Measurements from ENCODE around the gene BCAS3. TPM values are rescaled to one million over a fixed set of nuclear protein-coding genes. Genes with fewer than 3 reads are reported as not detected.

Gene BCAS3
- total RNA-seq, 1 experiment from 2014 or later: 26.3 TPM

- CTCF ChIA-PET: interaction anchor here (1.3 kb wide), 1 partner anchor 850 kb away, joined by 3 read pairs; no protein-coding TSS in a partner anchor
- intact Hi-C loops (cut with micrococcal nuclease): loop anchor here (5.0 to 10.0 kb wide), 3 partner anchors 278 to 1110 kb away; no protein-coding TSS in a partner anchor
- BruUV-seq (replicated peaks): no TSS peak
These were observed 47.0 kb downstream of the BCAS3 start for GRCh38 chr17:60724647-60725046.

More at GRCh38 chr17:60724647-60725046, 47.0 kb downstream of the BCAS3 start:
- Histone ChIP-seq H3K9me3 (ENCODE audit: control insufficient read depth in 1 of 2, insufficient read depth in 1 of 2, low read depth in 1 of 2, low read length in 2 of 2) (no peaks in the 10 kb centered on the region), H3K27ac (ENCODE audit: low read depth, low read length) (no peak overlapping the region), H2AFZ (ENCODE audit: low read depth, low read length, poor library complexity, severe bottlenecking) (no peak overlapping the region), H3K36me3 (ENCODE audit: control insufficient read depth in 1 of 2, insufficient read depth in 2 of 2, low read length in 2 of 2) (no peaks in the 10 kb centered on the region), H3K4me2 (ENCODE audit: low read length) (no peak overlapping the region), H3K4me1 (ENCODE audit: control insufficient read depth in 1 of 2, insufficient read depth in 2 of 2, low read length in 2 of 2) (no peaks in the 10 kb centered on the region), H3K9me2 (ENCODE audit: insufficient read depth) (no peaks in the 10 kb centered on the region), H4K20me1 (ENCODE audit: insufficient read depth) (no peaks in the 10 kb centered on the region), H3K4me3 (replicated peaks in 1 of 2; ENCODE audit: low read depth in 1 of 2, low read length in 2 of 2) (no peak overlapping the region), H3K79me2 (ENCODE audit: insufficient read depth, low read length) (no peaks in the 10 kb centered on the region), H3K27me3 (ENCODE audit: insufficient read depth, low read length) (no peaks in the 10 kb centered on the region), H3K9ac (ENCODE audit: low read length) (no peak overlapping the region)
- POLR2A ChIA-PET: no interaction called here
- no peak for DNase-seq (ENCODE audit: low read depth, low spot score)
- no peak for ATAC-seq
- RAD21 ChIA-PET (ENCODE audit: low non-redundant PET in 1 of 2, low total read pairs in 2 of 2, uncharacterized antibody in 2 of 2, unreplicated experiment in 2 of 2): interaction anchor here in 1 of 2 experiments (0.7 kb wide), 1 partner anchor 875 kb away, joined by 5 read pairs; no protein-coding TSS in a partner anchor
- TF ChIP-seq TCF7L2 (IDR thresholded peaks at IDR 0.05; ENCODE audit: borderline replicate concordance, extremely low read depth, insufficient read depth, insufficient read length) (no peak), POLR2AphosphoS5 (IDR thresholded peaks at IDR 0.05; ENCODE audit: low read depth, low read length) (no peak), RAD21 (IDR thresholded peaks at IDR 0.05; ENCODE audit: low read depth) (no peak), JUND (IDR thresholded peaks at IDR 0.05) (no peak), EGR1 (IDR thresholded peaks at IDR 0.05; ENCODE audit: low read depth) (no peak), ATF3 (IDR thresholded peaks at IDR 0.05) (no peak), SIN3A (IDR thresholded peaks at IDR 0.05; ENCODE audit: low read depth) (no peak), CBX3 (IDR thresholded peaks at IDR 0.05; ENCODE audit: low read depth) (no peak), ELF1 (IDR thresholded peaks at IDR 0.05; ENCODE audit: borderline replicate concordance, low read depth) (no peak), EZH2phosphoT487 (IDR thresholded peaks at IDR 0.05; ENCODE audit: borderline replicate concordance) (no peak), CTCF (IDR thresholded peaks at IDR 0.05 in 2 of 3, conservative IDR thresholded peaks at IDR 0.05 in 1 of 3; ENCODE audit: borderline replicate concordance in 1 of 3, insufficient read depth in 1 of 3, low read depth in 2 of 3, low read length in 2 of 3) (no peak), SRF (IDR thresholded peaks at IDR 0.05; ENCODE audit: low read depth) (no peak), YY1 (IDR thresholded peaks at IDR 0.05; ENCODE audit: extremely low read depth, insufficient replicate concordance, low read depth, low read length) (no peak)

All from HCT116 (cell line).